ENCODE data around the gene SCO1.
A peak's percentile ranks its signal among the peaks of the same experiment; 100 is the strongest.

SCO1 gene

DNA sequence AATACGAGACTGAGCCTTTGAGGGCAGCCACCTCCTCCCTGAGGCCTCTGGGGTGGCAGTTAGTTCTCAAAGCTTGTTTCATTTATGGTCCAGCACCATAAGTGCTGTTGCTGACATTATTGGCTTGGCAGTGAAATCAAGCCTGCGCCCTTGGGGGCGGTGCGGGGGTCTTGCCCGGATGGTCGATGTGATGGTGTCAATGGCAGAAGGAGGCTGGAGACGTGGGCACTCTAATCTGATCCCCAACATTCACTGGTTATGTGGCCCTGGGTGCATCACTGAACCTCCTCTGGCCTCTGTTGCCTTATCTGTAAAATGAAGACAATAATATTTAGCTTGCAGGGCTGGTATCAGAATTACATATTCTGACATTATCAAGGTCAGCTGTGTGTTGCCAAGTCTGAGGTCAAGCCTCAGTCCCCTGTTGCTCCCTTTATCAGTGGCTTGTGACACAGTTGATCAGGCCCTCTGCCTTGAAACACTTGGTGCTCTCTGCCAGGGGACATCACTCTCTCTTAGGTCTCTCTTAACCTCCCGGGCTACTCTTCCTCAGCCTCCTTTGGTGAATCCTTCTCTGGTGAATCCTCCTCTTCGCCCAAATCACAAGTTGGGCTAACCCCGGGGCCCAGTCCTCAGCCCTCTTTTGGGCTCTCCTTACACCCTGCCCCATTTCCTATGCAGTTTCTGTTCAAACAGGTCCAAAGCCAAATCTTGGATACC, 44.2 kb upstream of the SCO1 start:
- no peak for DNase-seq (ENCODE audit: low spot score)
- H3K27ac ChIP-seq = no peak overlapping the region
- CTCF ChIA-PET = interaction anchor here (0.5 to 0.7 kb wide), 4 partner anchors 12 to 923 kb away, joined by 3 to 4 read pairs (median 3); no protein-coding TSS in a partner anchor
- POLR2A ChIA-PET (ENCODE audit: low non-redundant PET) = no interaction called here
- TF ChIP-seq, protein P1, sequence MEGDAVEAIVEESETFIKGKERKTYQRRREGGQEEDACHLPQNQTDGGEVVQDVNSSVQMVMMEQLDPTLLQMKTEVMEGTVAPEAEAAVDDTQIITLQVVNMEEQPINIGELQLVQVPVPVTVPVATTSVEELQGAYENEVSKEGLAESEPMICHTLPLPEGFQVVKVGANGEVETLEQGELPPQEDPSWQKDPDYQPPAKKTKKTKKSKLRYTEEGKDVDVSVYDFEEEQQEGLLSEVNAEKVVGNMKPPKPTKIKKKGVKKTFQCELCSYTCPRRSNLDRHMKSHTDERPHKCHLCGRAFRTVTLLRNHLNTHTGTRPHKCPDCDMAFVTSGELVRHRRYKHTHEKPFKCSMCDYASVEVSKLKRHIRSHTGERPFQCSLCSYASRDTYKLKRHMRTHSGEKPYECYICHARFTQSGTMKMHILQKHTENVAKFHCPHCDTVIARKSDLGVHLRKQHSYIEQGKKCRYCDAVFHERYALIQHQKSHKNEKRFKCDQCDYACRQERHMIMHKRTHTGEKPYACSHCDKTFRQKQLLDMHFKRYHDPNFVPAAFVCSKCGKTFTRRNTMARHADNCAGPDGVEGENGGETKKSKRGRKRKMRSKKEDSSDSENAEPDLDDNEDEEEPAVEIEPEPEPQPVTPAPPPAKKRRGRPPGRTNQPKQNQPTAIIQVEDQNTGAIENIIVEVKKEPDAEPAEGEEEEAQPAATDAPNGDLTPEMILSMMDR (conservative IDR thresholded peaks at IDR 0.05; ENCODE audit: low read depth) = no peak

DNA sequence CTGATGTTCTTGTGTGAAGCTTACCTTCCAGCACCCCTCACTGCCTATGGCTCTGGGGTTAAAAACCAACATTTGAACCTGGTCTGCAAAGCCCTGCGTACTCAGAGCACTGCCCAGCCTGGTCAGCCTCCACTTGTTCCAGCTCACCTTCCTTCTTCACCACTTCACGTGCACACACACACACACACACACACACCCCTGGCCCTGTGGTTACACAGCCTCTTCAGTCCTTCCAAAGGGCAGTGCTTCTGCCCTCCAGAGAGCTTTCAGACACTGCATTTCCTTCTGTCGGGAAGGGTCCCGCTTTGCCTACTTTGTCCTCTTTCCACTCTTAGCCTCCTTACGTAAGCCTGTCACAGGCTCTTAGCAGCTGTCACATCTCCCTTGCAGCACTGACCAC, 42.1 kb upstream of the SCO1 start:
- no peak overlapping the region for H3K27ac ChIP-seq
- TF ChIP-seq, protein P1 (conservative IDR thresholded peaks at IDR 0.05; ENCODE audit: low read depth) = no peak
- DNase-seq (ENCODE audit: low spot score) = no peak
- POLR2A ChIA-PET (ENCODE audit: low non-redundant PET) = no interaction called here
- CTCF ChIA-PET = interaction anchor here (1.3 kb wide), 1 partner anchor 106 kb away, joined by 3 read pairs; no protein-coding TSS in a partner anchor

DNA sequence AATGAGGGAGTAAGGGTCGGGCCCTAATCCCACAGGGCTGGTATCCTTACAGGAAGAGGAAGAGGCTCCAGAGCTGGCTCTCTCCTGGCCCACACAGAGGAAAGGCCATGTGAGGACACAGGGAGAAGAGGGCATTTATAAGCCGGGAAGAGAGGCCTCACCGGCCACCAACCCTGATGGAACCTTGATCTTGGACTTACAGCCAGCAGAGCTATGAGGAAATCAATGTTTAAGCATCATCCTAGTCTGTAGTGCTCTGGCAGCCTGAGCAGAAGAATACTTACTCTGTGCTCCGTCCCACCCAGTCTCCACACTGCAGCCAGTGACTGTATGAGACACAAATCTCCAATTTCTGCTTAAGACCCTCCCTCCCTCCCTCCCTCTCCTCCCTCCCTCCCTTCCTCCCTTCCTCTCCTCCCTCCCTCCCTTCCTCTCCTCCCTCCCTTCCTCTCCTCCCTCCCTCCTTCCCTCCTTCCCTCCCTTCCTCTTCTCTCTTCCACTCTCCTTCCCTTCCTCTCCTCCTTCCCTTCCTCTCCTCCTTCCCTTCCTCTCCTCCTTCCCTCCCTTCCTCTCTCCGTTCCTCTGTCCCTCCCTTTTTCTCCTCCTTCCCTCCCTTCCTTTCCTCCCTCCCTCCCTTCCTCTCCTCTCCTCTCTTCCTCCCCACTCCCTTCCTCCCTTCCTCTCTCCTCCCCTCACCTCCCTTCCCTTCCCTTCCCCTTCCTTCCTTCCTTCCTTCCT, 41.4 kb upstream of the SCO1 start:
- ChIA-PET CTCF (interaction anchor here (1.3 kb wide), 1 partner anchor 106 kb away, joined by 3 read pairs; no protein-coding TSS in a partner anchor), POLR2A (ENCODE audit: low non-redundant PET) (no interaction called here)
- DNase-seq (ENCODE audit: low spot score) = no peak
- no peak overlapping the region for H3K27ac ChIP-seq
- TF ChIP-seq, protein P1 (conservative IDR thresholded peaks at IDR 0.05; ENCODE audit: low read depth) = no peak

DNA sequence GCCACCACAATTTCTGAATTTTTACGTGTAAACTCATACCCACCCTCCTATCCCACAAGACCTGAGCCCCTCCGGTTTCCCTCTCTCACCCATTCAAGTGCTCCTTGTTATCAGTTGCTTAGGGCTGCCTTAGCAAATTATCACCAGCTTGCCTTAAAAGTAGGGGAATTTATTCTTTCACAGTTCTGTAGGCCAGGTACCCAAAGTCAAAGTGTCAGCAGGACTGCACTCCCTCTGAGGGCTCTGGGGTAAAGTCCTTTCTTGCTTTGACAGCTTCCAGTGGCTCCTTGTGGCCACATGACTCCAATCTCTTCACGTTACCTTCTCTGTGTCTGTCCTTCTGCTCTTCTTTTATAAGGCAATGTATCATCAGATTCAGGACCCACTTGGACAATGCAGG, 40.4 kb upstream of the SCO1 start:
- no peak overlapping the region for H3K27ac ChIP-seq
- ChIA-PET POLR2A (ENCODE audit: low non-redundant PET) (no interaction called here), CTCF (interaction anchor here (0.5 to 1.8 kb wide), 11 partner anchors 9 to 1206 kb away, joined by 3 to 11 read pairs (median 4); no protein-coding TSS in a partner anchor)
- TF ChIP-seq, protein P1 (conservative IDR thresholded peaks at IDR 0.05; ENCODE audit: low read depth) = no peak
- no peak for DNase-seq (ENCODE audit: low spot score)

DNA sequence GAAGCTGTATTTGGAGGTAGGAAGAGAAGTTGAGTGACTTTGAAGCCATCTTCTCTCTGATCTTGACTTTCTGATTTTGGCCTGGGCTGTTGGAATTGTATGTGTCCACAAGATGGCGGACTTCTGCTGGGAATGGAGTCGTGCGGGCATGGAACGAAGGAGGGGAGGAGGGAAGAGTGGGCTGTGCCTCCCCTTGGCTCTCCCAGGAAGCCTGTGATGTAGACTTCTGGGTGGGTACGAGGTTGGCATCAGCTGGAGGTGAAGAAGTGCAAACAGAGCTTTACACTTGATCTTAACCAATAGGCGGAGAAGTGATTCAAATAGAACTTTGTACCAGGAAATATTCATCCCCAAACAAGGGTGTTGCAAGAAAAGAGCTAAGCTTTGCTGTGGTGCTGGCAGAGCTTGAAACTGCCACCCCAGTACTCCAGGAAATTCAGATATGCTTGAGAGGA, 39.9 kb upstream of the SCO1 start:
- DNase-seq (ENCODE audit: low spot score) = peak; percentile 55
- ChIA-PET CTCF (interaction anchor here (0.5 to 1.8 kb wide), 15 partner anchors 10 to 1339 kb away, joined by 3 to 11 read pairs (median 3); no protein-coding TSS in a partner anchor), POLR2A (ENCODE audit: low non-redundant PET) (interaction anchor here (0.7 kb wide), 1 partner anchor 11 kb away, joined by 3 read pairs; no protein-coding TSS in a partner anchor)
- H3K27ac ChIP-seq = no peak overlapping the region
- TF ChIP-seq, protein P1 (conservative IDR thresholded peaks at IDR 0.05; ENCODE audit: low read depth) = peak; percentile 82

DNA sequence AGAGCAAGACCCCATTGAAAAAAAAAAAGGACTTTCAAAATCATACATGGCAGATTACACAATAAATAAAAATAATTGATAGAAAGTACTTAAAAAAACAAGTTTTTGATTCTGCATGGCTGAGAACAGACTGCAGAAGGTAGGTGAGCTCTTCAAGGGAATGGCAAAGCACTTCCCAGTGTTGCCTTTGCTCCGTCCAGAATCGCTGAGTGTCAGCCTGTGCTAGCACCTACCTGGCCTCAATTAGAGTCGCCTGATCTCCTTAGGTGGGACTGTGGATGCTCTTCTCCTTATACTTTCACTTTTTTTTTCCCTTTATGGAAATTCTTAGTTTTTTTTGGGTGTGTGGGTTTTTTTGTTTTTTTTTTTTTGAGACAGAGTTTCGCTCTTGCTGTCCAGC, 38.5 kb upstream of the SCO1 start:
- TF ChIP-seq, protein P1 (conservative IDR thresholded peaks at IDR 0.05; ENCODE audit: low read depth) = no peak
- no peak overlapping the region for H3K27ac ChIP-seq
- ChIA-PET CTCF (interaction anchor here (0.7 kb wide), 1 partner anchor 109 kb away, joined by 4 read pairs; no protein-coding TSS in a partner anchor), POLR2A (ENCODE audit: low non-redundant PET) (no interaction called here)
- DNase-seq (ENCODE audit: low spot score) = no peak
